Measurements from ENCODE around the gene PKP4. TPM values are rescaled to one million over a fixed set of nuclear protein-coding genes. Genes with fewer than 3 reads are reported as not detected.

PKP4 gene
- total RNA-seq, 3 donors from 2014 or later: 41.6 to 59.1 (median 51.1) TPM

DNA sequence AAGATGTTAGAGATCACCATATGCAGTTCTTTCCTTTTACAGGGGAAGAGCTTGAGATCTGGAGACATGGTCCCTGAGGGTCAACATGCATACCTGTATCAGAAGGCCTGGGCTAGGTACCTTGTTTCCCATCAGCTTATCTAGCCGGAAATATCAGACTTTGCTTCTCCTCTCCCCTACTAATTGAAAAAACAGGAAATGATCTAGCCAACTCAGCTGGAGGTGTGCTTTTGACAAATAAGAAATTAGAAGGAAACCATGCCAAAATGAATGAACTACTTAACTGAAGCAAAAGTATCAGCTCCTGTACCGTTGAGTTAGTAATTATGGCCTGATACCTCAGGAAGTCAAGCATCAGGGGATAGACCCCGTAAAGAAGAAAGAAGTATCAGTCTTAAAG lies 20.4 kb downstream of the PKP4 start:
- Histone ChIP-seq H3K4me3 (no peak overlapping the region), H3K4me1 (ENCODE audit: low read depth) (no peaks in the 10 kb centered on the region), H3K9me3 (no peaks in the 10 kb centered on the region), H3K36me3 (ENCODE audit: low read depth) (no peaks in the 10 kb centered on the region)
- TF ChIP-seq, protein P1, sequence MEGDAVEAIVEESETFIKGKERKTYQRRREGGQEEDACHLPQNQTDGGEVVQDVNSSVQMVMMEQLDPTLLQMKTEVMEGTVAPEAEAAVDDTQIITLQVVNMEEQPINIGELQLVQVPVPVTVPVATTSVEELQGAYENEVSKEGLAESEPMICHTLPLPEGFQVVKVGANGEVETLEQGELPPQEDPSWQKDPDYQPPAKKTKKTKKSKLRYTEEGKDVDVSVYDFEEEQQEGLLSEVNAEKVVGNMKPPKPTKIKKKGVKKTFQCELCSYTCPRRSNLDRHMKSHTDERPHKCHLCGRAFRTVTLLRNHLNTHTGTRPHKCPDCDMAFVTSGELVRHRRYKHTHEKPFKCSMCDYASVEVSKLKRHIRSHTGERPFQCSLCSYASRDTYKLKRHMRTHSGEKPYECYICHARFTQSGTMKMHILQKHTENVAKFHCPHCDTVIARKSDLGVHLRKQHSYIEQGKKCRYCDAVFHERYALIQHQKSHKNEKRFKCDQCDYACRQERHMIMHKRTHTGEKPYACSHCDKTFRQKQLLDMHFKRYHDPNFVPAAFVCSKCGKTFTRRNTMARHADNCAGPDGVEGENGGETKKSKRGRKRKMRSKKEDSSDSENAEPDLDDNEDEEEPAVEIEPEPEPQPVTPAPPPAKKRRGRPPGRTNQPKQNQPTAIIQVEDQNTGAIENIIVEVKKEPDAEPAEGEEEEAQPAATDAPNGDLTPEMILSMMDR (IDR thresholded peaks at IDR 0.05): no peak
- ATAC-seq (no peak), DNase-seq (no peak)
- intact Hi-C loops (cut with DNase I, micrococcal nuclease): no loop called here

DNA sequence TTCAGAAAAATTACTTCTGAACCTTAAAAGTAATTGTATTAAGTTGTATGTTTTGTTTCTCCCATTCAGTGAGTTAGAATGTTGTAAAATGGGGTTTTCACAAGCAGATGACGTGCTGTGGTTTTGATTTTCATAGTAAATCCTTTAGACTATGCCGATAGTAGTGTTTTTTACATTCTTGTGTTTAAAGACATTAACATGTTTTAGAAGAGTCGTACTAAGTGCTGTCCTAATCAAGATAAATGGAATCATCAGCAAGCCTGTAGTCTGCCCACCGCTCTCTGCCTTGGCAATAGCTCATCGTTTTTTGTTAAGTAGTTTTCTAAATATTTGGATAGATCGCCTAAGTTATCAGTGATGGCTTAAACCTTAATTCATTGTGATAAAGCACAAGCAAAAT lies 21.5 kb downstream of the PKP4 start:
- Histone ChIP-seq H3K36me3 (ENCODE audit: low read depth) (no peaks in the 10 kb centered on the region), H3K4me1 (ENCODE audit: low read depth) (no peaks in the 10 kb centered on the region), H3K9me3 (no peaks in the 10 kb centered on the region), H3K4me3 (no peak overlapping the region)
- intact Hi-C loops (cut with DNase I, micrococcal nuclease): no loop called here
- TF ChIP-seq, protein P1 (IDR thresholded peaks at IDR 0.05): no peak
- ATAC-seq (no peak), DNase-seq (no peak)

DNA sequence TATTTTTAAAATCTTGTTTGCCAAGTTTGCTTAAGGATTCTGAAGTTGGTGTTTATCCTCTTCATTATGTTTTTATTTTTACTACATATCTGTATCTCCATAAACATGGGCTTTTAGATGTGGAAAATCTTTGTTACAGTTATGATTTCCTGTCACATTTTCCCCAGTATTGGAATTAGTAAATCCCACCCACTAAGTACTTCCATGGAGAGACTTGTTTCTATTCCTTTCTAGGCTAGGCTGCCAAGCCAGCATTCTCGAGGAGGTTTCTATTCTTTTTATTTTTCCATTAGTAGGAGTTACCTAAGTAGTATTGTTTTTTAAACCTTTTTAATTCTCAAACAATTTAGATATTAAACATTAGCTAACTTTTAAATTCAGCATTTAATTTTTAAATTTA lies 22.1 kb downstream of the PKP4 start:
- TF ChIP-seq, protein P1 (IDR thresholded peaks at IDR 0.05): no peak
- Histone ChIP-seq H3K9me3 (no peaks in the 10 kb centered on the region), H3K36me3 (ENCODE audit: low read depth) (no peaks in the 10 kb centered on the region), H3K4me1 (ENCODE audit: low read depth) (no peaks in the 10 kb centered on the region), H3K4me3 (no peak overlapping the region)
- intact Hi-C loops (cut with DNase I, micrococcal nuclease): no loop called here
- DNase-seq (no peak), ATAC-seq (no peak)

DNA sequence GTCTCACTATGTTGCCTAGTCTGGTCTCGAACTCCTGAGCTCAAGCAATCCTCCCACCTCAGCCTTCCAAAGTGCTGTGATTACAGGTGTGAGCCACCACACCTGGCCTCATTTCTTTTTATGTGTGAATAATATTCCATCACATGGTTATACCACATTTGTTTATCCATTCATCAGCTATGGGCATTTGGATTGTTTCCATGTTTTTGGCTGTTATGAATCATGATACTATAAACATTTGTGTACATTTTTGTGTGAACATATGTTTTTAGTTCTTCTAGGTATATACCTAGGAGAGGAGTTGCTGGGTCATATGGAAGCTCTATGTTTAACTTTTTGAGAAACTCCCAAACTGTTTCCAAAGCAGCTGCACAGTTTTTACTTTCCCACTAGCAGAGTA lies 24.4 kb downstream of the PKP4 start:
- Histone ChIP-seq H3K9me3 (no peaks in the 10 kb centered on the region), H3K4me3 (no peak overlapping the region), H3K4me1 (ENCODE audit: low read depth) (no peaks in the 10 kb centered on the region), H3K36me3 (ENCODE audit: low read depth) (no peaks in the 10 kb centered on the region)
- TF ChIP-seq, protein P1 (IDR thresholded peaks at IDR 0.05): no peak
- ATAC-seq (no peak), DNase-seq (no peak)
- intact Hi-C loops (cut with DNase I, micrococcal nuclease): no loop called here

DNA sequence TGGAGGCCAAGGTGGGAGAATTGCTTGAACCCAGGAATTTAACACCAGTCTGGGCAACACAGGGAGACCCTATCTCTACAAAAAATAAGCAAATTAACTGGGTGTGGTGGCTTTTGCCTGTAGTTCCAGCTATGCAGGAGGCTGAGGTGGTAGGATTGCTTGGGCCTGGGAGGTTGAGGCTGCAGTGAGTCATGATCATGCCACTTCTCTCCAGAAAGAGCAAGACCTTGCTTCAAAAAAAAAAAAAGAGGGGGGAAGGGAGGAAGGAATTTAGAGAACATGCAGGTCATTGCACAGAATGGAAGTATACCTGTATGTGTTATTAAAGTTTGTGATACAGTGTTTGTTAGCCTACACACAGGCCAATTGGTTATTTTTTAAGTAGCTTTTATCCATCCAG lies 25.8 kb downstream of the PKP4 start:
- TF ChIP-seq, protein P1 (IDR thresholded peaks at IDR 0.05): no peak
- intact Hi-C loops (cut with DNase I, micrococcal nuclease): no loop called here
- no peak for ATAC-seq
- H3K36me3 ChIP-seq (ENCODE audit: low read depth): no peaks in the 10 kb centered on the region
- H3K4me3 ChIP-seq: no peak overlapping the region
- H3K9me3 ChIP-seq: no peaks in the 10 kb centered on the region
- H3K4me1 ChIP-seq (ENCODE audit: low read depth): no peaks in the 10 kb centered on the region
- no peak for DNase-seq

DNA sequence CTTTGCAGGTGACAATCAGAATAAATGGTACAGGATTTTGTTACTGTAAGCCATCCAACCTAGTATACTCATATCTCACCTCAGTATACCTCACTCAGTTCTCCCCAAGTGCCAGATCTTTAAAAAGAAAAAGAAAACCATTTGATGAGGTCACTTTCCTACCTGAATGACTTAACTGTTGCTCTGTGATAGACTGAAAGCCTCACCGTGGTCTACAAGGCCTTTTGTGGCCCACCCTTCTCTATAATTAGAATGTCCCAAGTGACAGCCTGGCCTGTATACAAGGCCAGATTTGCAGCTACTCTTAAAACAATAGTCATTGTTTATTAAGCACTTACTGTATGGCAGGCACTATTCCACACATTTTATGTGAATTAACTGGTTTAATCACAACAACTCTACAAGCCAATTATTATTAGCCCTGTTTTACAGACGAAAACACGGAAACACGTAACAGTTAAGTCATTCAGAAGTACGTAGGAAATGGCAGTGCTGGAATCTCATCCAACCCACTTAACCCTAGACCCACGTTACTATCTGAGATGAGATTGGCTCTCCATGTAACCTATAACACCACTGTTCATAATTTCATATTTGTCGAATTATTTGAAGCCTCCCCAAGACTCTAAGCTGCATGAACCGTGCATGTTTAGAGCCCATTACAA lies 28.3 kb downstream of the PKP4 start:
- TF ChIP-seq, protein P1 (IDR thresholded peaks at IDR 0.05): no peak
- Histone ChIP-seq H3K4me1 (ENCODE audit: low read depth) (no peaks in the 10 kb centered on the region), H3K36me3 (ENCODE audit: low read depth) (no peaks in the 10 kb centered on the region), H3K4me3 (no peak overlapping the region), H3K9me3 (no peaks in the 10 kb centered on the region)
- intact Hi-C loops (cut with DNase I, micrococcal nuclease): no loop called here
- DNase-seq: no peak
- no peak for ATAC-seq

Data from mucosa of descending colon (tissue), 3 donors.